ENCODE results near the gene CDHR3.
A peak's percentile ranks its signal among the peaks of the same experiment; 100 is the strongest.
"Not testable (repeated sequence)": the region's sequence is repeated elsewhere in the genome, so short reads cannot be mapped to it uniquely, and the experiment has no call there.

Gene CDHR3

DNA sequence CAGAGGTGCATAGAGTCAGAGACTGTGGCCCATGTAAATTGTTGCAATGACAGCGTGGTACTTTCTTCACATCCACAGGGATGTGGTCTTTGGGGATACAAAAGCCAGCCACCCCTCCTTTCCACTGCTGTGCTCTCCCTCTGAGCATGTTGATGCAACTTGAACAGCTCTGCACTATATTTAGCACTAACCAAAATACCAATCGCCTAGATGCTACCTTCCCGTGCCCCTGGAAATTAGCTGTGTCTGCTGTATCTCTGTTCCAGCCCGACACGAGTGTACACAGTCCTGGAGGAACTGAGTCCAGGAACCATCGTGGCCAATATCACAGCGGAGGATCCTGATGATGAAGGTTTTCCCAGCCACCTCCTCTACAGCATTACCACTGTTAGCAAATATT lies 38.1 kb downstream of the CDHR3 start:
- DNase-seq: no peak

DNA sequence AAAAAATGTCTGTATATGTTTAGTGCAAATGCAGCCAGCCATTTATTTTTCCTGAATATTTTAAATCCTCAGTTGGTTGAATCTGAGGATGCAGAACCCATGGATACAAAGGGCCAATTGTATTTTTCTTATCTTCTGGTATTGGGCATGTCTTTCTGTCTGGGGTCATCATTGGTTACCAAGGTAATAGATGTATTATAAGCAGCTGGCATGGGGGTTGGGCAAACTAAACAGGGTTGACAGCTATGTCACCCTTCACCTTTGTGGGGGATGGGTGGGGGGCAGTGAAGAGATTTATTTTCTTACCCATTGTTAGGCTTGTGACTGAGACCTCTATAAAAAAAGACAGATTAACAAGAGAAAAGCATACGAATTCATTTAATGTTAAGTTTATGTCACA lies 38.8 kb downstream of the CDHR3 start:
- DNase-seq: no peak

DNA sequence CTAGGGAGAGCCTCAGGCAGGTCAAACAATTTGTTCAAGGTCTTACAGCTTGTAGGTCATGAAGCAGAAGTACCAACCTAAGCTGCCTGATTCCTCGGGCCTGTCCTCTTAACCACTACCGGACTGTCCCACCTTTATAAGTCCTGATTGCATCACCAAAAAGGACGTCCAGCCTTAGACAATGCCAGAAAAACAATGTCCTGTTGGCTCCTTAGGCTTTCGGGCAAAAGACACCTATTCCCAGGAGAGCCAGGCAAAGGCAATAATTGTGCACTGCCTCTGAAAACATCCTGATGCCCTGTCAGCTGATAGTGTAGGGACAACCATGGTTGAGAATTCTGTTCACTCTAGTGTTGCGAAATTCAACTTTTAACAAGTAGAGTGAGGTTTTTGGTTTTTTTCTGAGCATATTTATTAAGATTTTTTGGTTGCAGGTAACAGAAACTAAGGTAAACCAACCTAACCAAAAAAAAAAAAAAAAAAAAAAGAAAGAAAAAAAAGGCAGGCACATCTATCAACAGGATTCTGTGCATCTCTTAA lies 40.5 kb downstream of the CDHR3 start:
- no peak for DNase-seq

DNA sequence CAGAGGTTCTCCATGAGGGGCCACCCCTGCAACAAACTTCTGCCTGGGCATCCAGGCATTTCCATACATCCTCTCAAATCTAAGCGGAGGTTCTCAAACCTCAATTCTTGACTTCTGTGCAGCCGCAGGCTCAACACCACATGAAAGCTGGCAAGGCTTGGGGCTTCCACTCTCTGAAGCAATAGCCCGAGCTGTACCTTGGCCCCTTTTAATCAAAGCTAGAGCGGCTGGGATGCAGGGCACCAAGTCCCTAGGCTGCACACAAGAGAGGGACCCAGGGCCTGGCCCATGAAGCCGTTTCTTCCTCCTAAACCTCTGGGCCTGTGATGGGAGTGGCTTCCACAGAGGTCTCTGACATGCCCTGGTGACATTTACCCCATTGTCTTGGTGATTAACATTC lies 43.8 kb downstream of the CDHR3 start:
- no peak for DNase-seq

DNA sequence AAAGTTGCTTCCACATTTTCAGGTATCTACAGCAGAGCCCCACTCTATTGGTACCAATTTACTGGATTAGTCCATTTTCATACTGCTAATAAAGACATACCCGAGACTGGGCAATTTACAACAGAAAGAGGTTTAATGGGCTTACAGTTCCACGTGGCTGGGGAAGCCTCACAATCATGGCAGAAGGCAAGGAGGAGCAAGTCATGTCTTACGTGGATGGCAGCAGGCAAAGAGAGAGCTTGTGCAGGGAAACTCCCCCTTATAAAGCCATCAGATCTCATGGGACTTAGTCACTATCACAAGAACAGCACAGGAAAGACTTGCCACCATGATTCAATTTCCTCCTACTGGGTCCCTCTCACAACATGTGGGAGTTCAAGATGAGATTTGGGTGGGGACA lies 44.7 kb downstream of the CDHR3 start:
- not testable (repeated sequence) for DNase-seq

DNA sequence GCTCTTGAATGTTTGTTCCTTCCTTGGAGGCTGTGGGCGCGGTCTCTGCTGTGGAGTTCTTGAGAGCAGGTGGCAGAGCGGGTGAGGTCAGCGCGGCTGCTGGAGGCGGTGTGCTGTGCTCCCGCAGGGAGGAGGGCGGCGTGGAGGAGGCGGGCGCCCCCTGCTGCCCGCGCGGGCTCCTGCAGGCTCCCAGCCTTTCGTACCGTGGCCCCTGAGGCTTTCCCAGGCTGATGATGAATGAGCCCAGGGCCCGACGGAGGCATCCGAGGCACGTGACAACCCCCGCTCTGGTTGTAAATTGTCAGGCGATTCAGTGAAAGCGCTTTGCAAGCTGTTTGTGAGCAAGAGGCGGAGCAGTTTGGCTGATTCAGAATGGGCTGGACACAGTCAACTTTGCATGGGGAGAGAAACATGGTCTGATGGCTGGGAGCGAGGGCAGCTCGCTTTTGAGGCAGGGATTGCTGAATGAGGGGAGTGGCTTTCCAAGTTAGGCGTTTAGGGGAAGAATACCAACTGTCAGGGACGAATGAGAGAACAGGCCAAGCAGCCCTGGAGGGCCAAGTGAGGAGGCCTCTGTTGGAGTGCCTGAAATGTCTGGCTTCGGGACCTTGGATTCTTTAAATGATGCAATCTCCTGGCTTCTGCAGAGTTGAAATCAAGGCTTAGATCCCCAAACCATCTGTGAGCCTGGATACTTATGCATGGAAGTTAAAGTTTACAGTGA lies 46.6 kb downstream of the CDHR3 start:
- peak; percentile 83 for DNase-seq

DNA sequence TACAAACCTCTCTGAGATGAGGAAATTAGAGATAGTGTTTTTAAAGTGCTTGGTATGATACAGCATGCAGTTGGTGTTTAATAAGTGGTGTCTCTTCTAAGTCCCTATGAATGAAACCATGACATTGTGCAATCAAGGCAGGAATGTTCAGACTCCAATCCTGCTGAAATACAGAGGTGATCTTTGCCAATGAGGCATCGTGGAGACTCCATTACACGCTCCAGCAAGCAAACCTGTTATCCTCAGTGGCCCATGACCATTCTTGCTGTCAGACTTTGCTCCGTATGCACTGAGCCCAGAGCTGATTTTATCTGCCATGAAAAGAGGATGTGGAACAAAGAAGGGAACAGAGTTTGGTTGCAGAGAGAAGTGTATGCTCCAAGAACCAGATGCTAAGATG lies 47.3 kb downstream of the CDHR3 start:
- peak; percentile 76 for DNase-seq

DNA sequence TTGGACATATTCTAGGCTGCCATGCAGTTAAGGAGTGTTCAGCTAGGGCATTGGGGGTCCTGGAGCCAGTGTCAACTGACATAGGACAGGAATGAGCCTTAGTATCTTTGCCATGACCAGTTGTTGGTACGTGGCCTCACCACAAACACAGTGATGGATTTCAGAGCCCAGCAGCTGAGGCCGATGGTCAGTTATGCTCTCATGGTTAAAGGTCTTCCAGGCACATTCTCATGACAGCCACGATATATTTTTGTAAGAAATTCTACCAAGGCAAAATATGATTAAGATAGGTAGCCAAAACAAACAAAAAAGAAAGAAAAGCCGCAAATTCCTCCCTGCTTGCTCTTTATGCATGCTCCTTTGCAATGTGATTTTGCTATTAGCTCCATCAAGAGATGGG lies 47.8 kb downstream of the CDHR3 start:
- no peak for DNase-seq

DNA sequence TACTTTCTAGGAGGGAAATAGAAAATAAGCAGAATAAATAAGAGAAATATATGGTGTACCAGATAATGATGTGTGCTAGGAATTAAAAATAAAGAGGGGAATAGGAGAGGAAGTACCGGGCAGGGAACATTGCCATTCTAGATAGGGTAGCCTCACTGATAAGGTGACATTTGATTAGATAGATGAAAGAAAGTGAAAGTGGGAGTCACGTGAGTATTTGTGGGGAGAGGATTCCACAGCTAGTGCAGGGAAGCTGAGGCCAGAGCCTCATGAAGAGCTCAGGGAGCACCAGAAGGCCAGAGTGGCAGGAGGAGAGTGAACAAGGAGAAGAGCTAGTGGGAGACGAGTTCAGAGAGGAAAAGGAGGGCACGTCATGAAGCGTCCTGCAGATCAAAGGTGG lies 49.1 kb downstream of the CDHR3 start:
- DNase-seq: no peak

DNA sequence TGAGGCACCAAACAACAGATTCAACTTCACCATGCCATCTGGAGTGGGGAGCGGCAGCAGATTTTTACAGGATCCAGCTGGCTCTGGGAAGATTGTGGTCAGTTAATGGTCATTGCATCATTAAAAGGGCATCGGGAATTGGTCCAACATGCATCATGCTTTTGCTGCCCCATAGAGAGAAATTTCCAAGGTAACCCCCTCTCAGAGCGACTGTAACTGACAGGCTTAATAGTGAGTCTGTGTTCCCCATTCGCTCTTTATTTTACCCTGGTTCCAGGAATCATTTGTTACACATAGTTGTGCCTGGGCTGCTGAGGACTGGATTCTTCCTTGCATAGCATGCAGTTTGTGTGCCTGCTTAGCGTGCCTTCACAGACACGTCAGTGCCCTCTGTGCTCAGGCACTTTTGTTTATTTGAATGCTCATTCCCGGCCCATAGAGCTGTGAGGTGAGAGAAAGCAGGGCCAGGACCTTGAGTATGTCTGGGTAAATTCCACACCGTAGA lies 49.9 kb downstream of the CDHR3 start:
- peak; percentile 56 for DNase-seq

DNA sequence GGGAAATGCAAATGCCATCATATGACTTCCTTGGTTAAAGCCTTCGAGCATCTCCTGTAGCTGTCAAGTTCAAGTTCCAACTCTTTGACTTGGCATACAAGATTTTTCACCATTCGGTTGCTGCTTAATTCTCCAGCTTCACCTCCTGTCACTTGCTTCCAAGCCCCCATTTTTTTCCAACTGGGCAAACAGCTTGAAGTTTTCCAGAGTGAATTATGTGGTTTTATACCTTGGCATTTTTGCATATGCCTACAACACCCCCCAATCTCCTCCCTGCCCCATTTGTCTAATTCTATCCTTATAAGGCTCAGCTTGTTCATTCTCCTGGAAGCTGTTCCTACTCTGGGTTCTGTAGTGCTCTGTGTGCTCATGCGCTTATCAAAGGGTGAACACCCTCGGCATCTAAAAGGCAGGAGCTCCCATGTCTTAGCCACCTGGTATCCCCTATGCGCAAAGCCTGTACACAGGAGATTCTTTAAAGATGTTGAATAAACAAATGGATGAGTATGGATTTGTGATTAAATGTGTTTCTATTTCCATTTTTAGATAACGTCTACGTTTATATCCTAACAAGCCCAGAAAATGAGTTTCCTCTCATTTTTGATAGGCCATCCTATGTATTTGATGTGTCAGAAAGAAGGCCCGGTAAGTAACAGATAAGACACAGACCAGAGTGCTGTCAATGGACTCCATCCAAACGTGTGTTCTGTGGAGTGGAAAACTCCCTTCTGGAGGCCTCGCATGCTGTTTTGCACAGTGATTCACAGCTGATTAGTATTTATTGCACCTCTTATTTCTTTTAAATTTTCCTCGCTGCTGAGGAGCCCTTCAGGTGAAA lies 52.5 kb downstream of the CDHR3 start:
- DNase-seq: no peak

DNA sequence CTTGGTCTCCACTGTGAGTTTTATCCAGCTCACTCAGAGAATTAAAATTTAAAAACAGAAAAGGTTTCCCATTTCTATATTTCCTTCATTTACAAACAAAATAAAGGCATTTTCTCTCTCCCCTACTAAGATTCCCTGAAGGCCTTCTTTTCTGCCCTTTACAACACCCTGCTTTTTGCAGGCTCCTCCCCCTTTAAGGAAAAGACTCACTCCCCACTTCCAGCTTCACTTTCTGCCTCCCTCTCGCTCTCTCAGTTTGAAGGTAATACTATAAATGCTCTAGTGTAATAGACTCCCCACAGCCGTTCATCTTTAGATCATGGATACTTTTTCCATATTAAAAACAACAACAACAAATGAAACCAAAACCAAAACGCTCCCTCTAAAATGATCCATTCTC lies 53.3 kb downstream of the CDHR3 start:
- DNase-seq: no peak

DNA sequence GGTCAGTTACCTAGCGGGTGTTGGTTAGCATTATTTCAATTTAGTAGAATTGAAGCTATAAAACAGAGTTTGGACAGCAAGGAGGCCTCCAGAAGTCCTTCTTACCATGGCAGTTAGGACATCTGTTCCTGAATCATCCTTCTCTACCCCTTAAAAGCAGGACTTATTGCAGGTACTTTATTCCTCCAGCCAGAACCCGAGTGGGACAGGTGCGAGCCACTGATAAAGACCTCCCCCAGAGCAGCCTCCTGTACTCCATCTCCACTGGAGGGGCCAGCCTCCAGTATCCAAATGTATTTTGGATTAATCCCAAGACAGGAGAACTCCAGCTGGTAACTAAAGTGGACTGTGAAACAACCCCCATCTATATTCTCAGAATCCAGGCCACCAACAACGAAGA lies 54.6 kb downstream of the CDHR3 start:
- DNase-seq: no peak

DNA sequence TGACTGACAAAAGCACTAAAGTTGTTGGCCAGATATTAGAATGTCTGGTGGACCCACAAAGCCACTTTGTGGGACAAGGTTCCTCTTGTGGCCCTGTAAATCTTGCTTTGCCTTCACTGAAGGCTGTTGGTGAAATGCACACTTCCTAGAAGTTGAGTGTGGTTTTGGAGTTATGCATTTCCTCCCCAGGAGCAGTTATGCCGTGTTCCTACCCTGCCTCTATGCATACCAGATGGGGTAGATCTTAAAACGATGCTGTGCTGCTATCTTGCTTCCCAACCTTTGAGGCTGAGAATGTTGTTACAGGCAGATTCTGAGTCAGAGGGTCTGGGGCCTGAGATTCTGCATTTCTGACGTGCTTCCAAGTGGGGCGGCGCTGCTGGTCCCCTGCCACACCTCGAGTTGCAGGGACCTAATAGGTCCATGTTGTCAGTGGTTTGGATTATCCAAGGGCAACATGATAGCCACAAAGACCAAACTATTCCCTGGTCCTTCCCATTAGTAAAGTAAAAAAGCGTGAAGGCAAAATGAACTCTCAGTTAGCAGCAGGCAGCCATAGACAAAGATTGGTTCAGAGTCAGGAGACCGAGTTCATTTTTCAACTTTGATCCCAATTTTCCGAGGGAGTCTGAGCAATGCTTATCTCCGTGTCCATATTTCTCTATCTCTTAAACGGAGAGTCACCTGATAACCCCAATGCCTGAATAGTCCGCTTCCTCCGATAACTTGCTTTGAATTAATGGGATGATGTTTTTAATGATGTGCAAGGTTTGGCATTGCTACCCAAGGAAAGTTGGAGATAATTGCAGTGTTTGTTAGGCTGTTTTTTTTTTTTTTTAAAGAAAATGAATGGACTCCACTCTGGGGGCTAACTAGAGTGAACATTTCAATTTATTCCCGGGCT lies 55.8 kb downstream of the CDHR3 start:
- DNase-seq: no peak

DNA sequence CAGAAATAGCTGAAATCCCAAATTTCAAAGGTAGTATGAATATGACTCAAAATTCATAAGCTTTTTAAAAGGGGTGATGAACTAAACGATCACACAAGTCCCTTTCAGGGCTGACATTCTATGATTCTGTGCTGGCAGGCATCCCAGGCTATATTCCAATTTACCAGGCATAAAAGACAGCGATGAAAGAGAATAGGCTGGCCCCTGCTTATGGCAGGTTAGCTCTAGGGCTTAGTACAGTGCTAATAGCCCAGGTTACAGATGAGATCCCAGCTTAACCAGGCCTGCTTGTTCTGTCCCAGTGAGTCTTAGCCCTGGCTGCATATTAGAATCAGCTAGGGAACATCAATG lies 56.4 kb downstream of the CDHR3 start:
- no peak for DNase-seq

DNA sequence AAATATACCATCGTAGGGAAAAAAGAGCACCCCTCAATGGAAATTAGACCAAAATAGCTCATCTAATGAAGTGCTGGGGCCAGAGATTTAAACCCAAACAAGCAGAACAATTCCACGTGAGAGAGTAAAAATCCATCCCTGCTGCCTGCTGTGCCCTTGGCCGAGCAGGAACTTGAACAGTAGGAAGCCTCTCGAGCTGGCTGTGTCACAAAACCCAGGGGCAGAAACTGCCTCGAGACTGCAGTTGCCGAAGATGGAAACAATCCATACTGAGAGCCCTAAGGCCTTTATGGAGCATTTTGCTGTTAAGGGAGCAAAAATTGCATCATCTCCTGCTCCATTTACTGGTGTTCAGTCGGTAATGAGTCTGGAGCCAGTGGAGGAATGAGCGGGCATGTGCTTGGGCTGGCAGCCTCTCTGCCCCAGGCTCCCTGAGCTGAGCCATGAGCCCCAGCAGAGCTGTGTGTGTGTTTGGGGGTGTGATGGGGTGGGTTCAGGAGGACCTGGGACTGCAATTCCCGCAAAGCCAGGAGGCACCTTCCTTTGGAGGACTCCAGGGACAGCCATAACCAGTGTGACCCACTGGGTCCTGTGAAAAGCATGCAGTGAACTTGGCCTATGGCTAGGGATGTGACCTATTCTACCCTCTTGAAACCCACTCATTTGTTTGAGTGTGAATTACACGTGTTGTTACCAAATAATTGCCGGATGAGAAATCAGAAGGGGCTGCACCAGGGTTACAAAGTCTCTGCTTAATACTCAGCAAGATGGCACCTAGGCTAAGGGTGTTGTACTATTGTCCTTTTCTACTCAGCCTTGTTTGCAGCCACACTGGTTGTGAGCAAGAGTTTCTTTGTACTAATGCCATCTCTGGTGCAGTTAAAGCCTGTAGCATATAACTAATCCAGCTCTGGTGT lies 58.3 kb downstream of the CDHR3 start:
- no peak for DNase-seq

DNA sequence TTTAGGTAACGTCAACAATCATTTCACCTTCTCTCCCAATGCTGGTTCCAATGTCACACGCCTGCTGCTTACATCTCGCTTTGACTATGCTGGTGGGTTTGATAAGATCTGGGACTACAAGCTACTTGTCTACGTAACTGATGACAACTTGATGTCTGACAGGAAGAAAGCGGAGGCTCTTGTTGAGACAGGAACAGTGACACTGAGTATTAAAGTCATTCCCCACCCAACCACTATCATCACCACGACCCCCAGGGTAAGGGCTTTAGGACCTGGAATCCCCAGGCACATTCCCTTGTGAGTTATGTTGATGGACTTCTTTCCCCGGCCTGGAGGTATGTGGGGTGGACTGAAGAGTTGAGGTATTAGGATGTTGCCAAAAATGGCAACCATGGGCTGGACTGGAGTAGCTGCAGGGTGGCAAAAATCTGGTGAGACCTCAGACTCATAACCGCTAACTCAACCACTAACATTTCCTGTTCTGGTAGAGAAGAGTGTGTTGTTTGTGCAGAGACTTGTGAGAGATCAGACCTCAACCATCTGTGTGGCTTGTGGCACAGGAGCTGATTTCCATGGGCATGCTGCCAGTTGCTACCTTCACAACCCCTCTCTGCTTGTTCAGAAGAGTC lies 59.2 kb downstream of the CDHR3 start:
- no peak for DNase-seq

DNA sequence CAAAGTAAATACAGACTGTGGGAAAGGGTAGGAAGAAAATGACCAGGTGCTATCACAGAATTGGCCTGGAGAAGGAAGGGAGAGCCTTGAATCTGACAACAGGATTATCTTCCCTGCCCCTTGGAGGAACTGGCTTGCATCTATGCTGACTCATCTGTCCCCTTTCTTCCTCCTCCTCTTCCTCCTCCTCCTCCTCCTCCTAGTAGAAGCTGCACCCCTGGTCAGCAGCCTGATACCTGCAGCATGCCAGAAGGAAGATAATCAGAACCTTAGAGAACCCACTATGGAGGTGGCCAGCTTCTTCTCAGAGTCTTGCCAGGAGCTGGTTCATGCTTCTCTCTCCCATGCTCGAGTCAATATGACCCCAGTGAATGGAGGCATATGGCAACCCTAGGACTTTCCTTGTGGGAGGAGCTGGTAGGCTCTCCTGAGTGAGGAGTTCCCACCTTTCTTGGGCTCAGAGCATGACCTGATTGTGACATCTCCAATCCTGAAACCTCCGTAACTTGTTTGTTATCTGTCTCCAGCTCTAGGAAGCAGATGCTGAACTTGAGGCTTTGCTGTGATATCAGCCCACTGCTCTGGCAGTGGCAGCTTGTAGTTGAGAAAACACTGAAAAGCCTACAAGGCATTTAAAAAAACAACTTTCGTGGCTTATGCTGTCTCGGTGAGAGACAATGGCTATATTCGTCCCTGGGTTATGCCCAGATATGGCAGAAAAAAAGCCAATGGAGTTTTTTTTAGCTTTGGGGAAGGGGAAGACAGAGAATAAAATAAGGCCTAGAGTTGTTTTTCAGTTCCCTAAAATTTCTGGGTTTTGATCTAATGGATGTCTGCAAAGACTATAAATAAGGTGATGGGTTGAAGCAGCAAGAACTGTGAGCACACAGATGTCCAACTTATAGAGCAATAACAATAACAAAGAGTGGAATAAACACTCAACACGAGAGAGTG lies 60.6 kb downstream of the CDHR3 start:
- DNase-seq: no peak

DNA sequence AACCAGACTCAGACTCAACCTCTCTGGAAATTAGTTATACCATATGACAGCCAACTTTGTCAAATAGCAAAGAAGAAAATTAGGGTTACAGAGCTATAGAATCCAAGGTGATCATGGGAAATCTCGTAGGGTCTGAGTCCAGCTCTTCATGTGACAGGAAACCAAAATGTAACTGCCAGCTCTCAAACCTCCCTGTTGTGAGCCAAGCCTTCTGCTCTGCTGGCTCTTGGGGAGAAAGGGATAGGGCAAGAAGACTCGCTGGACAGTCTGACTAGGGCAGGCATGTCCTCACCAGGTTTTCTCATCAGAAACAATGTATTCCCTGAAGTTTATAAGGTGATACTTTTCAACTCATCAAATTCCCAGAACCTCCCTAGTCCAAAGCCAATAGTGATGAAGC lies 63.0 kb downstream of the CDHR3 start:
- DNase-seq: no peak

DNA sequence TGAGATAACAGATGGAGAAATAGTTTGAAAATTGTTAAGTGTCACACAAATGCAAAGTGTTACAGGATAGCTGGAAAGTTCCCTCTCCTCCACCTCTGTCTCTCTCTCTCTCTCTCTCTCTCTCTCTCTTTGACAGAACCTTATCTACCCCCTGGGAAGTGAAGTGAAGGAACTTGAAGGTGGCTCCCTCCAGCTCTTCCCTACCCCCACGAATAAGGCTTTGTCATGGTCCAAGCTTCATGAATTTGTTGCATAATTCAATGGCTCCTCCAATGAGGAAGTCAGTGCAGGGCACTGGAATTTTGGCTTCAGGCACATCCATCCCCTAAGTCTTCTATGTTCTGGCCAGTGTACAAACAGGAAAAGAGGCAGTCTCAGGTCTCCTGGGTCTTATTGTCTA lies 66.4 kb downstream of the CDHR3 start:
- no peak for DNase-seq

Measured in kidney glomerular epithelial cell (primary cell).